GM12878 (cell line): ENCODE measurements around the gene MLXIP. TPM values are rescaled to one million over a fixed set of nuclear protein-coding genes. Genes with fewer than 3 reads are reported as not detected.

ENCODE experiments used
- ATAC-seq: fragments of 200-7000 bp; cut with Tn5 transposase; 3 replicates; pipeline ENCODE4 v1.9.1; 2020; ENCODE audit warnings: mild to moderate bottlenecking, moderate library complexity
- BruUV-seq: library from RNA; stranded (reverse); fragments of 400-500 nt; replicated peaks from 2 replicates; lab custom pipeline; 2021; lab: Mats Ljungman, UMichigan
- CTCF ChIA-PET: fragments of 300-600 bp; sonication (Branson Sonifier 250); formaldehyde crosslinking; extraction: SDS; loops from one replicate; lab custom pipeline; 2021; ENCODE audit warnings: inconsistent platforms; lab: Yijun Ruan, JAX
- POLR2A ChIA-PET: fragments of 350-600 bp; formaldehyde crosslinking; extraction: SDS; loops from one replicate; lab custom pipeline; 2021; ENCODE audit warnings: inconsistent platforms; lab: Charles Lee
- RAD21 ChIA-PET: fragments of 300-600 bp; sonication (Branson Sonifier 250); formaldehyde crosslinking; loops from one replicate; lab custom pipeline; 2023; ENCODE audit warnings: antibody characterized with exemption; ENCODE audit not compliant: unreplicated experiment; lab: Charles Lee
- SMC1A ChIA-PET: fragments of 300-600 bp; sonication (Branson Sonifier 250); formaldehyde crosslinking; loops from one replicate; lab custom pipeline; 2023; ENCODE audit not compliant: unreplicated experiment, uncharacterized antibody; lab: Charles Lee
- DNase-seq: peaks from one replicate; pipeline ENCODE4 v3.0.0-alpha.2; 2011; ENCODE audit warnings: low read depth, low spot score
- FAIRE-seq: peaks from 3 replicates; lab custom pipeline; 2011; peaks lifted over from hg19 to GRCh38; lab: Jason Lieb, UNC
- H2AFZ ChIP-seq: 2 replicates; pipeline ENCODE4 v1.6.0; 2011; ENCODE audit warnings: low read depth, low read length, control low read depth; ENCODE audit not compliant: control insufficient read depth
- H3K27ac ChIP-seq: 2 replicates; pipeline ENCODE4 v1.5.1; 2011; ENCODE audit warnings: control low read depth; ENCODE audit not compliant: control insufficient read depth, insufficient read depth
- H3K27me3 ChIP-seq, 2 experiments: replicated peaks in 1 of 2; 2 replicates each; pipeline versions ENCODE4 v1.6.0 to v1.6.1; 2011; ENCODE audit warnings: low read length in 1 of 2; ENCODE audit not compliant: control insufficient read depth in 2 of 2, insufficient read depth in 2 of 2
- H3K36me3 ChIP-seq, 2 experiments: 2 replicates each; pipeline ENCODE4 v1.5.1; 2011; ENCODE audit warnings: low read length in 1 of 2; ENCODE audit not compliant: control insufficient read depth in 2 of 2, insufficient read depth in 2 of 2
- H3K4me1 ChIP-seq: 2 replicates; pipeline ENCODE4 v1.6.1; 2011; ENCODE audit warnings: mild to moderate bottlenecking, low read length, moderate library complexity, mixed read lengths; ENCODE audit not compliant: control insufficient read depth, insufficient read depth
- H3K4me2 ChIP-seq: 2 replicates; pipeline ENCODE4 v1.6.0; 2011; ENCODE audit warnings: control low read depth; ENCODE audit not compliant: control insufficient read depth, insufficient read depth
- H3K4me3 ChIP-seq: fragments of 200-600 bp; sonication (generic); 2 replicates; pipeline ENCODE4 v1.5.1; 2016
- H3K79me2 ChIP-seq: 2 replicates; pipeline ENCODE4 v1.6.0; 2011; ENCODE audit warnings: low read length; ENCODE audit not compliant: control insufficient read depth, insufficient read depth
- H3K9ac ChIP-seq: 2 replicates; pipeline ENCODE4 v1.8.0; 2011; ENCODE audit warnings: low read length, control low read depth, mixed read lengths; ENCODE audit not compliant: control insufficient read depth, insufficient read depth
- H3K9me3 ChIP-seq: replicated peaks from 3 replicates; pipeline ENCODE4 v1.5.1; 2011; ENCODE audit warnings: mild to moderate bottlenecking, low read length; ENCODE audit not compliant: control insufficient read depth, insufficient read depth
- H4K20me1 ChIP-seq: 2 replicates; pipeline ENCODE4 v1.6.0; 2011; ENCODE audit not compliant: control insufficient read depth, insufficient read depth
- ATF7 ChIP-seq: fragments of 450-650 bp; IDR thresholded peaks from 2 replicates; pipeline ENCODE4 v1.6.1; 2016; ENCODE audit warnings: low read depth, mild to moderate bottlenecking
- BCLAF1 ChIP-seq: fragments of 450-650 bp; IDR thresholded peaks from 2 replicates; pipeline ENCODE4 v1.6.1; 2017; ENCODE audit warnings: antibody characterized with exemption, mild to moderate bottlenecking, moderate library complexity
- CEBPB ChIP-seq, 2 experiments: fragments of 150-350 bp in 1 of 2; IDR thresholded peaks; 2 replicates each; pipeline ENCODE4 v1.6.1; 2012 to 2014; ENCODE audit warnings: low read depth in 2 of 2, low read length in 2 of 2, borderline replicate concordance in 1 of 2, inconsistent platforms in 1 of 2
- CHD4 ChIP-seq: fragments of 200-600 bp; sonication (generic); IDR thresholded peaks from 2 replicates; pipeline ENCODE4 v1.6.1; 2016; ENCODE audit warnings: mild to moderate bottlenecking
- ELK1 ChIP-seq: IDR thresholded peaks from 2 replicates; pipeline ENCODE4 v1.6.1; 2012; ENCODE audit warnings: low read depth, low read length, improper control_type of control experiment
- IKZF2 ChIP-seq, 2 experiments: fragments of 450-650 bp; IDR thresholded peaks; 2 replicates each; pipeline ENCODE4 v1.6.1; 2017; ENCODE audit warnings: mild to moderate bottlenecking in 2 of 2, moderate library complexity in 2 of 2
- NBN ChIP-seq: fragments of 450-650 bp; IDR thresholded peaks from 2 replicates; pipeline ENCODE4 v1.6.1; 2016
- POLR2AphosphoS5 ChIP-seq: IDR thresholded peaks from 2 replicates; pipeline ENCODE4 v1.6.1; 2011; ENCODE audit warnings: mild to moderate bottlenecking, low read length, inconsistent platforms
- SPI1 ChIP-seq: IDR thresholded peaks from 2 replicates; pipeline ENCODE4 v1.6.1; 2011; ENCODE audit warnings: low read depth, mild to moderate bottlenecking, low read length, moderate library complexity, borderline replicate concordance; ENCODE audit not compliant: insufficient read depth
- ZSCAN29 ChIP-seq: fragments of 450-650 bp; IDR thresholded peaks from 2 replicates; pipeline ENCODE4 v1.6.1; 2017; ENCODE audit warnings: mild to moderate bottlenecking, moderate library complexity
- WGBS: methylation state at CpG from one replicate; pipeline ENCODE4 v1.1.6; 2016; ENCODE audit warnings: low lambda C conversion rate; ENCODE audit not compliant: insufficient replicate concordance, insufficient coverage; ENCODE audit errors: missing lambda C conversion rate; 5-methylcytosine and 5-hydroxymethylcytosine counted together
- in situ Hi-C: fragments of 300-500 bp; cut with MboI; formaldehyde crosslinking; loops from 9 replicates; pipeline ENCODE4 v1.14.3; 2018; ENCODE audit warnings: mixed read lengths
- intact Hi-C: fragments of 100-400 bp; cut with micrococcal nuclease; formaldehyde crosslinking; loops from one replicate; pipeline ENCODE4 v1.14.2; 2022; ENCODE audit not compliant: unreplicated experiment
- polyA plus RNA-seq, 11 experiments: library from polyadenylated mRNA; depleted of rRNA in 4 of 11; unstranded in 6 of 11; stranded (reverse) in 5 of 11; fragments of >200 nt; fragmentation: Nextera tagmentation in 4 of 11; fragmentation: Illumina TruSeq in 1 of 11; extraction: Ambion mirVana in 4 of 11; extraction: Trizol in 1 of 11; gene quantifications; 1 replicate in 1 of 11; 2 replicates in 10 of 11; pipeline versions ENCODE4 v1.2.1 to v1.2.3, GENCODE V29; 2011 to 2016; ENCODE audit warnings: inconsistent platforms in 2 of 11, missing spikeins in 2 of 11, low read depth in 1 of 11
- total RNA-seq, 4 experiments: library from RNA; depleted of rRNA in 3 of 4; stranded (reverse); fragments of >200 nt in 3 of 4; fragmentation: Illumina TruSeq in 1 of 4; extraction: Trizol in 1 of 4; gene quantifications; 2 replicates each; pipeline versions ENCODE4 v1.2.1 to v1.2.3, GENCODE V29; 2013 to 2021
- TF ChIP-seq, protein P1 (sequence below): IDR thresholded peaks from 2 replicates; pipeline ENCODE4 v1.6.1; 2012; ENCODE audit warnings: mild to moderate bottlenecking, low read depth, low read length

MLXIP gene
- total and polyA plus RNA-seq, 10 of the 15 experiments (the other 5 are each of a cell fraction or from before 2014, with no cell fraction given), result 1.1 to 23.7 (median 7.0) TPM

- no peak for TF ChIP-seq BCLAF1
These were observed 4.2 kb downstream of the MLXIP start (continued) for GRCh38 chr12:122082621-122083356.

GRCh38 chr12:122084857-122085405 is 6.4 kb downstream of the MLXIP start:
- RAD21 ChIA-PET, result no interaction called here
- Histone ChIP-seq H4K20me1 (0 out of 2 replicates have a peak, but pooled peaks cover 3% of the 10 kb centered on the region), H3K9ac (no peak overlapping the region), H3K79me2 (no peaks in the 10 kb centered on the region; the same call in 1 of the 2 replicates), H3K27ac (no peak overlapping the region), H3K4me1 (peaks cover 30% of the 10 kb centered on the region), H3K4me2 (no peak overlapping the region), H2AFZ (no peak overlapping the region), H3K9me3 (no peaks in the 10 kb centered on the region), H3K4me3 (no peak overlapping the region), H3K36me3 (peaks cover 0 to 1% of the 10 kb centered on the region in 2 experiments; a peak in 2 of 4 replicates), H3K27me3 (no peaks in the 10 kb centered on the region)
- CTCF ChIA-PET, result interaction anchor here (0.5 to 2.0 kb wide), 2 partner anchors 30 to 41 kb away, joined by 3 to 7 read pairs; no protein-coding TSS in a partner anchor
- POLR2A ChIA-PET, result interaction anchor here (0.7 kb wide), 1 partner anchor 268 kb away, joined by 3 read pairs; no protein-coding TSS in a partner anchor
- SMC1A ChIA-PET, result no interaction called here
- ATAC-seq (no peak), FAIRE-seq (no peak), DNase-seq (no peak)
- 94% methylated on average over 13 of the region's 13 CpGs for WGBS
- in situ Hi-C loops, result no loop called here
- intact Hi-C loops, result no loop called here
- BruUV-seq, result no TSS peak
- TF ChIP-seq NBN, result no peak
- no peak for TF ChIP-seq SPI1
- no peak for TF ChIP-seq ATF7
- TF ChIP-seq ZSCAN29, result no peak
- TF ChIP-seq POLR2AphosphoS5, result no peak
- no peak for TF ChIP-seq ELK1
- TF ChIP-seq CEBPB (IDR thresholded peaks at IDR 0.05; ENCODE audit: borderline replicate concordance in 1 of 2, low read depth in 2 of 2, low read length in 2 of 2), result no peak
- no peak for TF ChIP-seq CHD4
- TF ChIP-seq, protein P1, sequence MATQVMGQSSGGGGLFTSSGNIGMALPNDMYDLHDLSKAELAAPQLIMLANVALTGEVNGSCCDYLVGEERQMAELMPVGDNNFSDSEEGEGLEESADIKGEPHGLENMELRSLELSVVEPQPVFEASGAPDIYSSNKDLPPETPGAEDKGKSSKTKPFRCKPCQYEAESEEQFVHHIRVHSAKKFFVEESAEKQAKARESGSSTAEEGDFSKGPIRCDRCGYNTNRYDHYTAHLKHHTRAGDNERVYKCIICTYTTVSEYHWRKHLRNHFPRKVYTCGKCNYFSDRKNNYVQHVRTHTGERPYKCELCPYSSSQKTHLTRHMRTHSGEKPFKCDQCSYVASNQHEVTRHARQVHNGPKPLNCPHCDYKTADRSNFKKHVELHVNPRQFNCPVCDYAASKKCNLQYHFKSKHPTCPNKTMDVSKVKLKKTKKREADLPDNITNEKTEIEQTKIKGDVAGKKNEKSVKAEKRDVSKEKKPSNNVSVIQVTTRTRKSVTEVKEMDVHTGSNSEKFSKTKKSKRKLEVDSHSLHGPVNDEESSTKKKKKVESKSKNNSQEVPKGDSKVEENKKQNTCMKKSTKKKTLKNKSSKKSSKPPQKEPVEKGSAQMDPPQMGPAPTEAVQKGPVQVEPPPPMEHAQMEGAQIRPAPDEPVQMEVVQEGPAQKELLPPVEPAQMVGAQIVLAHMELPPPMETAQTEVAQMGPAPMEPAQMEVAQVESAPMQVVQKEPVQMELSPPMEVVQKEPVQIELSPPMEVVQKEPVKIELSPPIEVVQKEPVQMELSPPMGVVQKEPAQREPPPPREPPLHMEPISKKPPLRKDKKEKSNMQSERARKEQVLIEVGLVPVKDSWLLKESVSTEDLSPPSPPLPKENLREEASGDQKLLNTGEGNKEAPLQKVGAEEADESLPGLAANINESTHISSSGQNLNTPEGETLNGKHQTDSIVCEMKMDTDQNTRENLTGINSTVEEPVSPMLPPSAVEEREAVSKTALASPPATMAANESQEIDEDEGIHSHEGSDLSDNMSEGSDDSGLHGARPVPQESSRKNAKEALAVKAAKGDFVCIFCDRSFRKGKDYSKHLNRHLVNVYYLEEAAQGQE, result no peak
- TF ChIP-seq IKZF2 (IDR thresholded peaks at IDR 0.05), result no peak
